GM18508 (cell line): ENCODE results near the gene ACADVL.
"Not testable (repeated sequence)": the region's sequence is repeated elsewhere in the genome, so short reads cannot be mapped to it uniquely, and the experiment has no call there.

Source experiments
- ATAC-seq: cut with Tn5 transposase; IDR thresholded peaks from one replicate; pipeline ENCODE4 v1.9.1; 2021; ENCODE audit warnings: moderate number of reproducible peaks; ENCODE audit not compliant: insufficient read depth, unreplicated experiment

The ACADVL gene

GRCh38 chr17:7219812-7220592 is at the start of gene ACADVL, which contains the start of gene DLG4:
TSS of gene ACADVL (plus strand) at chr17:7219938. CDS start at chr17:7219985, 47 bp downstream.
TSS of gene DLG4 (minus strand) at chr17:7219836.
- no peak for ATAC-seq

GRCh38 chr17:7172522-7173191 is 47.1 kb upstream of the ACADVL start:
- ATAC-seq = not testable (repeated sequence)

GRCh38 chr17:7173687-7174602 is 45.8 kb upstream of the ACADVL start:
- ATAC-seq = no peak

GRCh38 chr17:7174603-7175326 is 45.0 kb upstream of the ACADVL start:
- ATAC-seq = no peak

GRCh38 chr17:7175330-7175733 is 44.4 kb upstream of the ACADVL start:
- ATAC-seq = no peak

- ATAC-seq = no peak
These were observed 43.5 kb upstream of the ACADVL start for GRCh38 chr17:7176107-7176840.

- ATAC-seq = no peak
These were observed 42.9 kb upstream of the ACADVL start for GRCh38 chr17:7176841-7177190.

- no peak for ATAC-seq
These were observed 42.4 kb upstream of the ACADVL start for GRCh38 chr17:7177191-7177953.

GRCh38 chr17:7177954-7178477 is 41.7 kb upstream of the ACADVL start:
- no peak for ATAC-seq

- no peak for ATAC-seq
These were observed 40.8 kb upstream of the ACADVL start for GRCh38 chr17:7178973-7179316.

GRCh38 chr17:7179317-7180254 is 40.2 kb upstream of the ACADVL start, which contains the start of gene ASGR1:
TSS of gene ASGR1 (minus strand) at chr17:7179370. CDS start at chr17:7178563, 807 bp downstream.
- ATAC-seq = no peak

- ATAC-seq = not testable (repeated sequence)
These were observed 37.6 kb upstream of the ACADVL start for GRCh38 chr17:7182101-7182500.

- ATAC-seq = no peak
These were observed 36.2 kb upstream of the ACADVL start for GRCh38 chr17:7183433-7184090.

- ATAC-seq = no peak
These were observed 35.6 kb upstream of the ACADVL start for GRCh38 chr17:7184091-7184488.

- no peak for ATAC-seq
These were observed 35.1 kb upstream of the ACADVL start for GRCh38 chr17:7184647-7185046.

GRCh38 chr17:7186241-7186640 is 33.5 kb upstream of the ACADVL start:
- ATAC-seq = no peak
